ENCODE measurements around the gene EIPR1. TPM values are rescaled to one million over a fixed set of nuclear protein-coding genes. Genes with fewer than 3 reads are reported as not detected.
"Not testable (repeated sequence)": the region's sequence is repeated elsewhere in the genome, so short reads cannot be mapped to it uniquely, and the experiment has no call there.

Gene EIPR1
- total RNA-seq, 4 donors from 2014 or later = 13.8 to 19.0 (median 15.3) TPM

- Histone ChIP-seq H3K9me3 (no peaks in the 10 kb centered on the region), H3K27me3 (no peaks in the 10 kb centered on the region), H3K4me3 (no peak overlapping the region), H3K27ac (replicated peaks in 1 of 4) (no peak overlapping the region), H3K36me3 (no peaks in the 10 kb centered on the region), H3K4me1 (peaks cover 4 to 16% (median 15%) of the 10 kb centered on the region in 4 donors)
- intact Hi-C loops (cut with DNase I) = no loop called here
- no peak for TF ChIP-seq POLR2AphosphoS5 (IDR thresholded peaks at IDR 0.05)
- TF ChIP-seq POLR2A (IDR thresholded peaks at IDR 0.05; ENCODE audit: low read depth) = no peak
- TF ChIP-seq EP300 (IDR thresholded peaks at IDR 0.05) = no peak
- no peak for TF ChIP-seq CTCF (IDR thresholded peaks at IDR 0.05)
- 82% methylated on average over 19 of the region's 24 CpGs for WGBS
- no peak for DNase-seq (ENCODE audit: extremely low spot score)
Observed at GRCh38 chr2:3284657-3285630, 92.7 kb downstream of the EIPR1 start.

DNA sequence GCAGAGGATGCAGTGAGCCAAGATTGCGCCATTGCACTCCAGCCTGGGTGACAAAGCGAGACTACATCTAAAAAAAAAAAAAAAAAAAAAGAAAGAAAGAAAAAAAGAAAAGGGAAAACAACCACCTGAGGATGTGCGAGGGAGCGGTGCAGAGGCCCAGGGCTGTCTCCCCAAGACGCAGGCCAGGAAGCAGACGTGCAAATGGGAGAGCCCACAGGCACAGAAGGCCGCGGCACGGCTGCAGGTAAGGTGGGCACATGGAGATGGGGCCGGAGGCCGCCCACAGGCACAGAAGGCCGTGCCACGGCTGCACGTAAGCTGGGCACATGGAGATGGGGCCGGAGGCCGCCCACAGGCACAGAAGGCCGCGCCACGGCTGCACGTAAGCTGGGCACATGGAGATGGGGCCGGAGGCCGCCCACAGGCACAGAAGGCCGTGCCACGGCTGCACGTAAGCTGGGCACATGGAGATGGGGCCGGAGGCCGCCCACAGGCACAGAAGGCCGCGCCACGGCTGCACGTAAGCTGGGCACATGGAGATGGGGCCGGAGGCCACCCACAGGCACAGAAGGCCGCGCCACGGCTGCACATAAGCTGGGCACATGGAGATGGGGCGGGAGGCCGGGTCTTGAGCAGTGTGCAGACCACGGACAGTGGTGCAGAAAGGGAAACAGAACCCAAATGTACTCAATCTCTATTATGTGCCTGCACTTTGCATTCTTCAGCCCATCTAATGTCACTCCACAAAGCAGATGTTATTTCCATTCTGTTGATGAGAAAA, 93.6 kb downstream of the EIPR1 start:
- H3K27me3 ChIP-seq; H3K27ac ChIP-seq (replicated peaks in 1 of 4); H3K9me3 ChIP-seq; H3K36me3 ChIP-seq; DNase-seq (ENCODE audit: extremely low spot score); intact Hi-C loops (cut with DNase I); H3K4me3 ChIP-seq: not testable (repeated sequence)
- H3K4me1 ChIP-seq = peaks cover 4 to 16% (median 15%) of the 10 kb centered on the region in 4 donors
- 97% methylated on average over 23 of the region's 38 CpGs for WGBS

DNA sequence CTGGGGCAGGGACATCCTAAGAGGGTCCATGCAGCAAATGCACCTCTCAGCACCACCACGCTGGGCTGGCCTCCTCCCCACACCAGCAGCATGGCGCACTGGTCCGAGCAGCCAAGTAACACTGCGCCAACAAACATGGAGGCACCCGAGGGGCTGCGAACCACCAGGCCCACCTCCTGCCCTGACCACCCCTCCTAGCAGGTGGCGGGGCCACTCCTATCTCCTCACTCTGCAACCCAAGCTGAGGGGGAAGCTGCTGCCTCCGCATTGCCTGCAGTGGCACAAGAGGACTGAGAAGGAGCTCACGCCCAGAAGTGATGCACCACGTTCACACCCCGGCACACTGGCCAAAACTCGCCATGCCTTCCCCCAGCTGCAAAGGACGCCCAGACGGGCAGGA, 94.4 kb downstream of the EIPR1 start:
- Histone ChIP-seq H3K4me1 (peaks cover 4 to 16% (median 15%) of the 10 kb centered on the region in 4 donors), H3K27me3 (no peaks in the 10 kb centered on the region), H3K27ac (replicated peaks in 1 of 4) (peak overlapping the region in 3 of 4 donors; percentile 5 to 63 (median 17)), H3K4me3 (no peak overlapping the region), H3K9me3 (no peaks in the 10 kb centered on the region), H3K36me3 (no peaks in the 10 kb centered on the region)
- TF ChIP-seq EP300 (IDR thresholded peaks at IDR 0.05) (no peak), CTCF (IDR thresholded peaks at IDR 0.05) (no peak), POLR2A (IDR thresholded peaks at IDR 0.05; ENCODE audit: low read depth) (no peak), POLR2AphosphoS5 (IDR thresholded peaks at IDR 0.05) (no peak)
- WGBS = 83% methylated on average over 11 of the region's 14 CpGs
- DNase-seq (ENCODE audit: extremely low spot score) = no peak
- intact Hi-C loops (cut with DNase I) = no loop called here

DNA sequence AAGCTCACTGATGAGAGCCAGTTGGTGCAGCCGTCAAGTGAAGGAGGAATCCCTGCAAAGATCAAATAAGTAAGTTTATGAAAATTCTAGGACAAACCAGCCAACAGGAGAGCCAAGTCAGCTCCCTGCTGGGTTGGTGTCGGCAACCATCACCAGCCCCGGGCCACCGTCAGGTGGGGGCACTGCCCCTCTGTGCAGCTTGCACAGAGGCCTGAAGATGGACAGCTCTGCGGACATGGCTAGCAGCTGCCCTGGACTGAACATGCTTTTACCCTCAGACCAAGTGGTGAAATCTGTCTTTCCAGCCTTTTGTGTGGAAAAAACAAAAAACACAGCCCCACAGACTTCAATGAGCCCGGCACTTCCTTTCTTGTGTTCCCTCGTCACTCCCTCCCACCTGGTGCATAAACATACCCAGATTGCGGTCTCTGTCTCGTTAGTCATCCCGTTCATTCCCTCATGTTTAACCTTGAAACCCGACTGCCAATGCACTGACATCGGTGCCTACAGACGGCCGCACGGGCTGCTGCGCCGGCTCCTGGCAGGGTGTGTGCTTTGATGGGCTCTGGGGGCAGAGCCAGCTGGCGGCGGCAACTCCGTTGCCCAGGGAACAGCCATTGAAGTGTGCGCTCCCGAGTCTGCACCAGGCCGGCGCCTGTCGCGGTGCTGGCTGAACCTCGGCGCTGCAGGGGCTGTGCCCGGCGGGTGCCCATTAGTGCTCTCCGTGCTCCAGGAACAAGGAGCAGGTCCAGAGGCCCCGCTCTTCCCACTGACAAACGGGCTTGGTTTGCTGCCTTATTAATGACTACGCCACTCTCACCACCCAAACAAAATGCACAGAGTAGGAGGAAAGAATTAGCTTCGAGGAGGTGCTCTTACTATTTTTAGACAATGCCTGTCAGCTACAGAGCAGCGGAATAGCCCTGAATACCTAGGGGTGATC, 95.3 kb downstream of the EIPR1 start:
- Histone ChIP-seq H3K4me1 (peaks cover 4 to 16% (median 15%) of the 10 kb centered on the region in 4 donors), H3K9me3 (no peaks in the 10 kb centered on the region), H3K4me3 (peak overlapping the region; percentile 21 to 28 (median 26)), H3K27me3 (no peaks in the 10 kb centered on the region), H3K27ac (replicated peaks in 1 of 4) (peak overlapping the region; percentile 16 to 63 (median 18)), H3K36me3 (no peaks in the 10 kb centered on the region)
- no peak for TF ChIP-seq POLR2AphosphoS5 (IDR thresholded peaks at IDR 0.05)
- no peak for TF ChIP-seq EP300 (IDR thresholded peaks at IDR 0.05)
- TF ChIP-seq CTCF (IDR thresholded peaks at IDR 0.05) = no peak
- TF ChIP-seq POLR2A (IDR thresholded peaks at IDR 0.05; ENCODE audit: low read depth) = no peak
- intact Hi-C loops (cut with DNase I) = no loop called here
- no peak for DNase-seq (ENCODE audit: extremely low spot score)
- WGBS = 64% methylated on average over 29 of the region's 36 CpGs

Measured in esophagus muscularis mucosa (tissue), 4 donors.